GM12878 (cell line): ENCODE results near the gene WASF2. TPM values are rescaled to one million over a fixed set of nuclear protein-coding genes. Genes with fewer than 3 reads are reported as not detected.
"Not testable (repeated sequence)": the region's sequence is repeated elsewhere in the genome, so short reads cannot be mapped to it uniquely, and the experiment has no call there.

ENCODE experiments used
- ATAC-seq: fragments of 200-7000 bp; cut with Tn5 transposase; 3 replicates; pipeline ENCODE4 v1.9.1; 2020; ENCODE audit warnings: mild to moderate bottlenecking, moderate library complexity
- BruUV-seq: library from RNA; stranded (reverse); fragments of 400-500 nt; replicated peaks from 2 replicates; lab custom pipeline; 2021; lab: Mats Ljungman, UMichigan
- CTCF ChIA-PET: fragments of 300-600 bp; sonication (Branson Sonifier 250); formaldehyde crosslinking; extraction: SDS; loops from one replicate; lab custom pipeline; 2021; ENCODE audit warnings: inconsistent platforms; lab: Yijun Ruan, JAX
- POLR2A ChIA-PET: fragments of 350-600 bp; formaldehyde crosslinking; extraction: SDS; loops from one replicate; lab custom pipeline; 2021; ENCODE audit warnings: inconsistent platforms; lab: Charles Lee
- RAD21 ChIA-PET: fragments of 300-600 bp; sonication (Branson Sonifier 250); formaldehyde crosslinking; loops from one replicate; lab custom pipeline; 2023; ENCODE audit warnings: antibody characterized with exemption; ENCODE audit not compliant: unreplicated experiment; lab: Charles Lee
- SMC1A ChIA-PET: fragments of 300-600 bp; sonication (Branson Sonifier 250); formaldehyde crosslinking; loops from one replicate; lab custom pipeline; 2023; ENCODE audit not compliant: unreplicated experiment, uncharacterized antibody; lab: Charles Lee
- DNase-seq: peaks from one replicate; pipeline ENCODE4 v3.0.0-alpha.2; 2011; ENCODE audit warnings: low read depth, low spot score
- FAIRE-seq: peaks from 3 replicates; lab custom pipeline; 2011; peaks lifted over from hg19 to GRCh38; lab: Jason Lieb, UNC
- H2AFZ ChIP-seq: 2 replicates; pipeline ENCODE4 v1.6.0; 2011; ENCODE audit warnings: low read depth, low read length, control low read depth; ENCODE audit not compliant: control insufficient read depth
- H3K27ac ChIP-seq: 2 replicates; pipeline ENCODE4 v1.5.1; 2011; ENCODE audit warnings: control low read depth; ENCODE audit not compliant: control insufficient read depth, insufficient read depth
- H3K27me3 ChIP-seq, 2 experiments: replicated peaks in 1 of 2; 2 replicates each; pipeline versions ENCODE4 v1.6.0 to v1.6.1; 2011; ENCODE audit warnings: low read length in 1 of 2; ENCODE audit not compliant: control insufficient read depth in 2 of 2, insufficient read depth in 2 of 2
- H3K36me3 ChIP-seq, 2 experiments: 2 replicates each; pipeline ENCODE4 v1.5.1; 2011; ENCODE audit warnings: low read length in 1 of 2; ENCODE audit not compliant: control insufficient read depth in 2 of 2, insufficient read depth in 2 of 2
- H3K4me1 ChIP-seq: 2 replicates; pipeline ENCODE4 v1.6.1; 2011; ENCODE audit warnings: mild to moderate bottlenecking, low read length, moderate library complexity, mixed read lengths; ENCODE audit not compliant: control insufficient read depth, insufficient read depth
- H3K4me2 ChIP-seq: 2 replicates; pipeline ENCODE4 v1.6.0; 2011; ENCODE audit warnings: control low read depth; ENCODE audit not compliant: control insufficient read depth, insufficient read depth
- H3K4me3 ChIP-seq: fragments of 200-600 bp; sonication (generic); 2 replicates; pipeline ENCODE4 v1.5.1; 2016
- H3K79me2 ChIP-seq: 2 replicates; pipeline ENCODE4 v1.6.0; 2011; ENCODE audit warnings: low read length; ENCODE audit not compliant: control insufficient read depth, insufficient read depth
- H3K9ac ChIP-seq: 2 replicates; pipeline ENCODE4 v1.8.0; 2011; ENCODE audit warnings: low read length, control low read depth, mixed read lengths; ENCODE audit not compliant: control insufficient read depth, insufficient read depth
- H3K9me3 ChIP-seq: replicated peaks from 3 replicates; pipeline ENCODE4 v1.5.1; 2011; ENCODE audit warnings: mild to moderate bottlenecking, low read length; ENCODE audit not compliant: control insufficient read depth, insufficient read depth
- H4K20me1 ChIP-seq: 2 replicates; pipeline ENCODE4 v1.6.0; 2011; ENCODE audit not compliant: control insufficient read depth, insufficient read depth
- EGR1 ChIP-seq, 2 experiments: IDR thresholded peaks; 1 replicate in 1 of 2; 2 replicates in 1 of 2; pipeline ENCODE4 v1.6.1; 2011 to 2012; ENCODE audit warnings: low read depth in 2 of 2, low read length in 2 of 2, borderline replicate concordance in 1 of 2, mild to moderate bottlenecking in 1 of 2, moderate library complexity in 1 of 2
- HDAC6 ChIP-seq: fragments of 200-600 bp; sonication (generic); IDR thresholded peaks from one replicate; pipeline ENCODE4 v1.8.0; 2017; ENCODE audit warnings: antibody characterized with exemption; ENCODE audit not compliant: unreplicated experiment
- KDM1A ChIP-seq: fragments of 200-600 bp; sonication (generic); IDR thresholded peaks from 2 replicates; pipeline ENCODE4 v1.6.1; 2016; ENCODE audit warnings: borderline replicate concordance
- NFIC ChIP-seq: IDR thresholded peaks from 2 replicates; pipeline ENCODE4 v1.6.1; 2012; ENCODE audit warnings: low read depth, mild to moderate bottlenecking, inconsistent platforms, low read length, moderate library complexity
- ZNF217 ChIP-seq: fragments of 450-650 bp; IDR thresholded peaks from 2 replicates; pipeline ENCODE4 v1.6.1; 2017; ENCODE audit warnings: antibody characterized with exemption, mild to moderate bottlenecking
- WGBS: methylation state at CpG from one replicate; pipeline ENCODE4 v1.1.6; 2016; ENCODE audit warnings: low lambda C conversion rate; ENCODE audit not compliant: insufficient replicate concordance, insufficient coverage; ENCODE audit errors: missing lambda C conversion rate; 5-methylcytosine and 5-hydroxymethylcytosine counted together
- in situ Hi-C: fragments of 300-500 bp; cut with MboI; formaldehyde crosslinking; loops from 9 replicates; pipeline ENCODE4 v1.14.3; 2018; ENCODE audit warnings: mixed read lengths
- intact Hi-C: fragments of 100-400 bp; cut with micrococcal nuclease; formaldehyde crosslinking; loops from one replicate; pipeline ENCODE4 v1.14.2; 2022; ENCODE audit not compliant: unreplicated experiment
- polyA plus RNA-seq, 11 experiments: library from polyadenylated mRNA; depleted of rRNA in 4 of 11; unstranded in 6 of 11; stranded (reverse) in 5 of 11; fragments of >200 nt; fragmentation: Nextera tagmentation in 4 of 11; fragmentation: Illumina TruSeq in 1 of 11; extraction: Ambion mirVana in 4 of 11; extraction: Trizol in 1 of 11; gene quantifications; 1 replicate in 1 of 11; 2 replicates in 10 of 11; pipeline versions ENCODE4 v1.2.1 to v1.2.3, GENCODE V29; 2011 to 2016; ENCODE audit warnings: inconsistent platforms in 2 of 11, missing spikeins in 2 of 11, low read depth in 1 of 11
- total RNA-seq, 4 experiments: library from RNA; depleted of rRNA in 3 of 4; stranded (reverse); fragments of >200 nt in 3 of 4; fragmentation: Illumina TruSeq in 1 of 4; extraction: Trizol in 1 of 4; gene quantifications; 2 replicates each; pipeline versions ENCODE4 v1.2.1 to v1.2.3, GENCODE V29; 2013 to 2021
- TF ChIP-seq, protein P1 (sequence below): IDR thresholded peaks from 2 replicates; pipeline ENCODE4 v1.6.1; 2012; ENCODE audit warnings: low read depth, low read length, improper control_type of control experiment

WASF2 gene
- total and polyA plus RNA-seq, 10 of the 15 experiments (the other 5 are each of a cell fraction or from before 2014, with no cell fraction given), result 7.0 to 111 (median 37.1) TPM

GRCh38 chr1:27405598-27406361, 84.2 kb downstream of the WASF2 start:
- H3K79me2 ChIP-seq, intact Hi-C loops, FAIRE-seq, H3K9me3 ChIP-seq, DNase-seq, H3K4me3 ChIP-seq, in situ Hi-C loops, H2AFZ ChIP-seq, H3K27me3 ChIP-seq, H3K27ac ChIP-seq, H3K9ac ChIP-seq, H3K4me2 ChIP-seq, SMC1A ChIA-PET, POLR2A ChIA-PET, BruUV-seq, ATAC-seq, H4K20me1 ChIP-seq: not testable (repeated sequence)
- WGBS, result 93% methylated on average over 18 of the region's 18 CpGs
- RAD21 ChIA-PET, result interaction anchor here (1.4 kb wide), 1 partner anchor 59 kb away, joined by 3 read pairs; no protein-coding TSS in a partner anchor
- Histone ChIP-seq H3K4me1 (peaks cover 20% of the 10 kb centered on the region), H3K36me3 (peaks cover 16 to 20% of the 10 kb centered on the region in 2 experiments)
- CTCF ChIA-PET, result interaction anchor here (0.7 to 13.5 kb wide), 5 partner anchors 10 to 201 kb away, joined by 3 to 133 read pairs (median 4); partner anchors contain the start of gene AHDC1

- TF ChIP-seq KDM1A (no peak), HDAC6 (no peak), NFIC (no peak), EGR1 (IDR thresholded peaks at IDR 0.05; ENCODE audit: borderline replicate concordance in 1 of 2, low read depth in 2 of 2, low read length in 2 of 2) (no peak), ZNF217 (no peak)
- TF ChIP-seq, protein P1, sequence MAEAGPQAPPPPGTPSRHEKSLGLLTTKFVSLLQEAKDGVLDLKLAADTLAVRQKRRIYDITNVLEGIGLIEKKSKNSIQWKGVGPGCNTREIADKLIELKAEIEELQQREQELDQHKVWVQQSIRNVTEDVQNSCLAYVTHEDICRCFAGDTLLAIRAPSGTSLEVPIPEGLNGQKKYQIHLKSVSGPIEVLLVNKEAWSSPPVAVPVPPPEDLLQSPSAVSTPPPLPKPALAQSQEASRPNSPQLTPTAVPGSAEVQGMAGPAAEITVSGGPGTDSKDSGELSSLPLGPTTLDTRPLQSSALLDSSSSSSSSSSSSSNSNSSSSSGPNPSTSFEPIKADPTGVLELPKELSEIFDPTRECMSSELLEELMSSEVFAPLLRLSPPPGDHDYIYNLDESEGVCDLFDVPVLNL, result no peak
- TF ChIP-seq, all 136 proteins: peak for 0
- Histone ChIP-seq H3K4me3 (no peak overlapping the region), H3K9ac (no peak overlapping the region), H3K27me3 (no peaks in the 10 kb centered on the region), H3K9me3 (no peaks in the 10 kb centered on the region), H3K4me1 (peaks cover 16% of the 10 kb centered on the region), H4K20me1 (no peaks in the 10 kb centered on the region), H3K79me2 (no peaks in the 10 kb centered on the region), H3K4me2 (no peak overlapping the region), H3K36me3 (peaks cover 12 to 20% of the 10 kb centered on the region in 2 experiments), H2AFZ (no peak overlapping the region), H3K27ac (no peak overlapping the region)
- 94% methylated on average over 13 of the region's 13 CpGs for WGBS
- CTCF ChIA-PET, result interaction anchor here (0.7 to 13.5 kb wide), 3 partner anchors 10 to 201 kb away, joined by 3 to 133 read pairs (median 4); partner anchors contain the start of gene AHDC1
- intact Hi-C loops, result no loop called here
- POLR2A ChIA-PET, result interaction anchor here (1.3 kb wide), 1 partner anchor 11 kb away, joined by 3 read pairs; no protein-coding TSS in a partner anchor
- no TSS peak for BruUV-seq
- no peak for FAIRE-seq
- in situ Hi-C loops, result no loop called here
- RAD21 ChIA-PET, result interaction anchor here (1.4 kb wide), 1 partner anchor 60 kb away, joined by 3 read pairs; no protein-coding TSS in a partner anchor
- DNase-seq, result no peak
- no peak for ATAC-seq
- SMC1A ChIA-PET, result interaction anchor here (1.2 kb wide), 1 partner anchor 13 kb away, joined by 5 read pairs; no protein-coding TSS in a partner anchor
Measured at GRCh38 chr1:27405074-27405473, 84.9 kb downstream of the WASF2 start.
